Adrenal gland (tissue), 5 donors: Measurements from ENCODE around the gene STK38.
"Not testable (repeated sequence)": the region's sequence is repeated elsewhere in the genome, so short reads cannot be mapped to it uniquely, and the experiment has no call there.

ENCODE experiments used
- POLR2A ChIP-seq, 2 donors: fragments of 450-650 bp; IDR thresholded peaks; one replicate each; pipeline ENCODE4 v1.6.1; 2017; ENCODE audit warnings: antibody characterized with exemption in 2 of 2, mild to moderate bottlenecking in 2 of 2, moderate library complexity in 1 of 2
- TF ChIP-seq, protein P1 (sequence below), 6 experiments: fragments of 450-650 bp in 4 of 6; fragments of 200-600 bp in 2 of 6; sonication (generic) in 1 of 6; IDR thresholded peaks; 1 replicate in 5 of 6; 2 replicates in 1 of 6; pipeline versions ENCODE4 v1.5.1 to v1.8.0; 2016 to 2021; ENCODE audit warnings: antibody characterized with exemption in 6 of 6, mild to moderate bottlenecking in 2 of 6, moderate library complexity in 1 of 6
- donor health status: DM: no; HTN: no; CAD: no.

DNA sequence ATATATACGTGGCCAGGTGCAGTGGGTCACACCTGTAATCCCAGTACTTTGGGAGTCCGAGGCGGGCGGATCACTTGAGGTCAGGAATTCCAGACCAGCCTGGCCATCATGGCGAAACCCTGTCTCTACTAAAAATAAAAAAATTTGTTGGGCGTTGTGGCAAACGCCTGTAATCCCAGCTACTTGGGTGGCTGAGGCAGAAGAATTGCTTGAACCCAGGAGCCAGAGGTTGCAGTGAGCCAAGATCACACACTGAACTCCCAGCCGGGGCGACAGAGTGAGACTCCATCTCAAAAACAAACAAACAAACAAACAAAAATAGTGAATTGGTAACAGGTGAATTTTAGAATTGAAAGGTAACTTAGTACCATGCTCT, 41.7 kb upstream of the STK38 start:
- TF ChIP-seq POLR2A (IDR thresholded peaks at IDR 0.05) = not testable (repeated sequence)
- TF ChIP-seq, protein P1, sequence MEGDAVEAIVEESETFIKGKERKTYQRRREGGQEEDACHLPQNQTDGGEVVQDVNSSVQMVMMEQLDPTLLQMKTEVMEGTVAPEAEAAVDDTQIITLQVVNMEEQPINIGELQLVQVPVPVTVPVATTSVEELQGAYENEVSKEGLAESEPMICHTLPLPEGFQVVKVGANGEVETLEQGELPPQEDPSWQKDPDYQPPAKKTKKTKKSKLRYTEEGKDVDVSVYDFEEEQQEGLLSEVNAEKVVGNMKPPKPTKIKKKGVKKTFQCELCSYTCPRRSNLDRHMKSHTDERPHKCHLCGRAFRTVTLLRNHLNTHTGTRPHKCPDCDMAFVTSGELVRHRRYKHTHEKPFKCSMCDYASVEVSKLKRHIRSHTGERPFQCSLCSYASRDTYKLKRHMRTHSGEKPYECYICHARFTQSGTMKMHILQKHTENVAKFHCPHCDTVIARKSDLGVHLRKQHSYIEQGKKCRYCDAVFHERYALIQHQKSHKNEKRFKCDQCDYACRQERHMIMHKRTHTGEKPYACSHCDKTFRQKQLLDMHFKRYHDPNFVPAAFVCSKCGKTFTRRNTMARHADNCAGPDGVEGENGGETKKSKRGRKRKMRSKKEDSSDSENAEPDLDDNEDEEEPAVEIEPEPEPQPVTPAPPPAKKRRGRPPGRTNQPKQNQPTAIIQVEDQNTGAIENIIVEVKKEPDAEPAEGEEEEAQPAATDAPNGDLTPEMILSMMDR (IDR thresholded peaks at IDR 0.05) = not testable (repeated sequence)
